Femur (tissue), 1 donor: Measurements from ENCODE around the gene SDF2L1.
"Not testable (repeated sequence)": the region's sequence is repeated elsewhere in the genome, so short reads cannot be mapped to it uniquely, and the experiment has no call there.

Experiments used
- DNase-seq: peaks from one replicate; pipeline ENCODE4 v3.0.0-alpha.2; 2017

Gene SDF2L1

GRCh38 chr22:21688341-21688705 is 46.2 kb downstream of the SDF2L1 start:
- no peak for DNase-seq

- DNase-seq, result no peak
Measured at GRCh38 chr22:21688706-21689381, 46.7 kb downstream of the SDF2L1 start.

GRCh38 chr22:21690401-21690801 is 48.3 kb downstream of the SDF2L1 start:
- DNase-seq, result no peak

GRCh38 chr22:21691816-21692215 is 49.7 kb downstream of the SDF2L1 start:
- DNase-seq, result no peak

- DNase-seq, result not testable (repeated sequence)
Measured at GRCh38 chr22:21692856-21693255, 50.8 kb downstream of the SDF2L1 start.

GRCh38 chr22:21693333-21693998 is 51.4 kb downstream of the SDF2L1 start:
- DNase-seq, result no peak
